Measurements from ENCODE around the gene ACBD6. TPM values are rescaled to one million over a fixed set of nuclear protein-coding genes. Genes with fewer than 3 reads are reported as not detected.

The ACBD6 gene
- total and polyA plus RNA-seq, 9 donors = 31.0 to 56.0 (median 42.7) TPM

- no peak for TF ChIP-seq CTCF (IDR thresholded peaks at IDR 0.05)
- TF ChIP-seq POLR2A (IDR thresholded peaks at IDR 0.05) = no peak
- TF ChIP-seq EP300 (IDR thresholded peaks at IDR 0.05) = no peak
- no peaks in the 10 kb centered on the region for H3K9me3 ChIP-seq
- no peak overlapping the region for H3K27ac ChIP-seq
- no peak for DNase-seq
- no peak overlapping the region for H3K4me3 ChIP-seq
- no peaks in the 10 kb centered on the region for H3K27me3 ChIP-seq
- H3K4me1 ChIP-seq (ENCODE audit: insufficient read depth) = no peaks in the 10 kb centered on the region
- H3K36me3 ChIP-seq = no peaks in the 10 kb centered on the region
- intact Hi-C loops (cut with DNase I) = no loop called here
Measured at GRCh38 chr1:180451504-180451903, 50.9 kb downstream of the ACBD6 start.

DNA sequence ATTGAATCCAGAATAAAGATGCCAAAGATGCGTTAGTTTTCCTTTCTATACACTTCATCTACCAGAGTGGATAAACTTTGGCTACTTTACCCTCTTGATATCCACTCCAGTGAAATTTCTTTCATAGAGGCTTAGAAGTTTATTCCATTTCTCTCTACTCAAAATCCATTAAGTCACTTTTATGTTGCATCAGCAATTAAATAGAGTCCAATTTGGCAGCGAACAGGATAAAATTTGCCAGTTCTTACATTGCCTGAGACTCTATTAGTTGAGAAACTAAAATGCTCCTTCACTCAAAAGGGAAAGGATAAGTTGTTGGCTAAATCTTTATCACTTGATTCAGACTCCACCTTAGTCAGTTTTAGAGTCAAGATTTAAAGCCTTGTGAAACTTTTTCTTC, 57.9 kb downstream of the ACBD6 start:
- Histone ChIP-seq H3K27ac (no peak overlapping the region), H3K4me3 (no peak overlapping the region), H3K27me3 (no peaks in the 10 kb centered on the region), H3K36me3 (no peaks in the 10 kb centered on the region), H3K9me3 (no peaks in the 10 kb centered on the region), H3K4me1 (ENCODE audit: insufficient read depth) (no peaks in the 10 kb centered on the region)
- no peak for DNase-seq
- no peak for TF ChIP-seq POLR2A (IDR thresholded peaks at IDR 0.05)
- TF ChIP-seq CTCF (IDR thresholded peaks at IDR 0.05) = no peak
- no peak for TF ChIP-seq EP300 (IDR thresholded peaks at IDR 0.05)
- WGBS, 3 donors = 73 to 97% (median 92%) methylated on average over 2 of the region's 2 CpGs
- intact Hi-C loops (cut with DNase I) = no loop called here

GRCh38 chr1:180440335-180440734, 62.0 kb downstream of the ACBD6 start:
- intact Hi-C loops (cut with DNase I) = no loop called here
- WGBS, 3 donors = 88 to 94% (median 91%) methylated on average over 1 of the region's 1 CpG
- H3K36me3 ChIP-seq = no peaks in the 10 kb centered on the region
- TF ChIP-seq EP300 (IDR thresholded peaks at IDR 0.05) = no peak
- no peak for TF ChIP-seq CTCF (IDR thresholded peaks at IDR 0.05)
- no peak for TF ChIP-seq POLR2A (IDR thresholded peaks at IDR 0.05)
- H3K27me3 ChIP-seq = no peaks in the 10 kb centered on the region
- no peak overlapping the region for H3K4me3 ChIP-seq
- no peaks in the 10 kb centered on the region for H3K4me1 ChIP-seq (ENCODE audit: insufficient read depth)
- H3K9me3 ChIP-seq = no peaks in the 10 kb centered on the region
- DNase-seq = no peak
- H3K27ac ChIP-seq = no peak overlapping the region

GRCh38 chr1:180435566-180435965, 66.8 kb downstream of the ACBD6 start:
- Histone ChIP-seq H3K4me1 (ENCODE audit: insufficient read depth) (peaks cover 3% of the 10 kb centered on the region), H3K27ac (no peak overlapping the region), H3K27me3 (no peaks in the 10 kb centered on the region), H3K4me3 (no peak overlapping the region), H3K36me3 (no peaks in the 10 kb centered on the region), H3K9me3 (no peaks in the 10 kb centered on the region)
- TF ChIP-seq EP300 (IDR thresholded peaks at IDR 0.05) (no peak), CTCF (IDR thresholded peaks at IDR 0.05) (no peak), POLR2A (IDR thresholded peaks at IDR 0.05) (no peak)
- intact Hi-C loops (cut with DNase I) = no loop called here
- 96 to 99% (median 97%) methylated on average over 7 of the region's 7 CpGs for WGBS, 3 donors
- no peak for DNase-seq

- no peak for DNase-seq
- TF ChIP-seq CTCF (IDR thresholded peaks at IDR 0.05) (no peak), EP300 (IDR thresholded peaks at IDR 0.05) (no peak), POLR2A (IDR thresholded peaks at IDR 0.05) (no peak)
- Histone ChIP-seq H3K27me3 (no peaks in the 10 kb centered on the region), H3K27ac (no peak overlapping the region), H3K4me1 (ENCODE audit: insufficient read depth) (peaks cover 3% of the 10 kb centered on the region), H3K4me3 (no peak overlapping the region), H3K9me3 (no peaks in the 10 kb centered on the region), H3K36me3 (no peaks in the 10 kb centered on the region)
- intact Hi-C loops (cut with DNase I) = no loop called here
- 91 to 96% (median 94%) methylated on average over 2 of the region's 2 CpGs for WGBS, 3 donors
Measured at GRCh38 chr1:180433873-180434272, 68.5 kb downstream of the ACBD6 start.
